Ishikawa (cell line): ENCODE data around the gene ZNF107.

Experiments
- CEBPB ChIP-seq: IDR thresholded peaks from 2 replicates; pipeline ENCODE4 v1.6.1; 2012
- CREB1 ChIP-seq: IDR thresholded peaks from 2 replicates; pipeline ENCODE4 v1.6.1; 2012; ENCODE audit warnings: low read depth
- EGR1 ChIP-seq: IDR thresholded peaks from 2 replicates; pipeline ENCODE4 v1.6.1; 2012
- EP300 ChIP-seq: IDR thresholded peaks from 2 replicates; pipeline ENCODE4 v1.6.1; 2012; ENCODE audit warnings: borderline replicate concordance
- FOXM1 ChIP-seq: IDR thresholded peaks from 2 replicates; pipeline ENCODE4 v1.6.1; 2012; ENCODE audit warnings: low read depth, borderline replicate concordance
- MAX ChIP-seq: IDR thresholded peaks from 2 replicates; pipeline ENCODE4 v1.6.1; 2012
- NFIC ChIP-seq: IDR thresholded peaks from 2 replicates; pipeline ENCODE4 v1.6.1; 2012
- RAD21 ChIP-seq: IDR thresholded peaks from 2 replicates; pipeline ENCODE4 v1.6.1; 2012; ENCODE audit warnings: low read depth
- TAF1 ChIP-seq: IDR thresholded peaks from 2 replicates; pipeline ENCODE4 v1.6.1; 2012; ENCODE audit warnings: low read depth, mild to moderate bottlenecking
- TCF12 ChIP-seq: IDR thresholded peaks from 2 replicates; pipeline ENCODE4 v1.6.1; 2012; ENCODE audit warnings: low read depth
- TEAD4 ChIP-seq: IDR thresholded peaks from 2 replicates; pipeline ENCODE4 v1.6.1; 2012
- YY1 ChIP-seq: IDR thresholded peaks from 2 replicates; pipeline ENCODE4 v1.6.1; 2012; ENCODE audit warnings: low read depth
- ZBTB7A ChIP-seq: IDR thresholded peaks from 2 replicates; pipeline ENCODE4 v1.6.1; 2012; ENCODE audit warnings: low read depth
- TF ChIP-seq, protein P1 (sequence below): IDR thresholded peaks from 2 replicates; pipeline ENCODE4 v1.6.1; 2012; ENCODE audit warnings: low read depth, mild to moderate bottlenecking
- TF ChIP-seq, protein P2 (sequence below): IDR thresholded peaks from 2 replicates; pipeline ENCODE4 v1.6.1; 2012

Gene ZNF107

DNA sequence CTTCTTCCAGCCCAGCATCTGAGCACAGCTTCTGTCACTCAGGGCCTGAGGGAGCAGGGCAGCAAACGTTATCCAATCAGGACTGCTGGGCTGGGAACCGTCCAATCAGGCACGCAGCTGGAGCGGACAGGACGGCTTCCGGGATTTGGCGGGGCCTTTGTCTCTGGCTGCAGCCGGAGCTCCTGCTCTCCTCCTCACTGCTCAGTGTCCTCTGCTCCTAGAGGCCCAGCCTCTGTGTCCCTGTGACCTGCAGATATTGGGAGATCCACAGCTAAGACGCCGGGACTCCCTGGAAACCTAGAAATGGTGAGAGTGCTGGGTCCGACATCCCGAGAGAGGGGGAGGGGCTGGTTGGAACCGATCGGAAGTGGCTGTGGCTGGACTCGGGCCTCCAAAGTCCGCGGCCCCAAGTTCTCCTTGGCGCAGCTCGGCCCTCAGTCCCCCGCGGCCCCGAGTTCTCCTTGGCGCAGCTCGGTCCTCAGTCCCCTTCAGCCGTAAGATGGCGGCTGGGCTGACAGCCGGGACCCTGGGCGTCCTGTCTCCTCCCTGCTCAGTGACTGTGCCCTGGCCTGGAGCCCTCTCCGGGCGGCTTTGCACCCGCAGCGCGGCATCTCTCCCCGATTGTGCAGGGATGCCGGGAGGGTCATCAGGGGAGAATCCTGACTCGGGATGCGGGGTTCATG lies at the start of gene ZNF107:
TSS of gene ZNF107 (plus strand) at position 154 of the 683 bp plus-strand sequence. CDS start at position 304, 150 bp downstream.
- no peak for TF ChIP-seq TEAD4
- TF ChIP-seq YY1: peak; percentile 64; the same call in 1 of the 2 replicates
- no peak for TF ChIP-seq ZBTB7A
- peak; percentile 68 for TF ChIP-seq TAF1

- TF ChIP-seq RAD21: peak; percentile 75
- TF ChIP-seq TEAD4: no peak
- TF ChIP-seq ZBTB7A: no peak
Observed at GRCh38 chr7:64618785-64619456, 47.0 kb upstream of the ZNF107 start.

DNA sequence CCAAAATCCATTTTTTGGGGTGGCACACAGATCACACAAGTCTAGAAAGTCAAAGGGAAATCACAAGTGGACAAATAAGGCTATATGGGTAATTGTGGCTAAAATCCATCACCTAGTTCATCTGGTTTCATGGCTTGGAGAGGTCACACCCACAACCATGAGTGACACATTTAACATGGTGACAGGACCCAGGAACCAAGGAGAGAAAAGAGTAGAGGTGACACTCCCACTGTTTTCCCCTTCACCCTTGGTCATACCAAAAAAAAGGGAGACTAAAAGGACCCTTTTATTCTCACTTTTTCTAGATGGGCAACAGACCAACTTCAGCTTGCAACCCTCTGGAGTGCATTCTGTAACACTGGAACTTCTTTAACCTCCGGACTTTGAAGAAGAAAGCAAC lies 46.2 kb upstream of the ZNF107 start:
- TF ChIP-seq EP300 (no peak), EGR1 (no peak), FOXM1 (no peak), TEAD4 (no peak), CEBPB (no peak), ZBTB7A (no peak), MAX (no peak), TAF1 (no peak), TCF12 (no peak), CREB1 (no peak), RAD21 (no peak)
- TF ChIP-seq, protein P1, sequence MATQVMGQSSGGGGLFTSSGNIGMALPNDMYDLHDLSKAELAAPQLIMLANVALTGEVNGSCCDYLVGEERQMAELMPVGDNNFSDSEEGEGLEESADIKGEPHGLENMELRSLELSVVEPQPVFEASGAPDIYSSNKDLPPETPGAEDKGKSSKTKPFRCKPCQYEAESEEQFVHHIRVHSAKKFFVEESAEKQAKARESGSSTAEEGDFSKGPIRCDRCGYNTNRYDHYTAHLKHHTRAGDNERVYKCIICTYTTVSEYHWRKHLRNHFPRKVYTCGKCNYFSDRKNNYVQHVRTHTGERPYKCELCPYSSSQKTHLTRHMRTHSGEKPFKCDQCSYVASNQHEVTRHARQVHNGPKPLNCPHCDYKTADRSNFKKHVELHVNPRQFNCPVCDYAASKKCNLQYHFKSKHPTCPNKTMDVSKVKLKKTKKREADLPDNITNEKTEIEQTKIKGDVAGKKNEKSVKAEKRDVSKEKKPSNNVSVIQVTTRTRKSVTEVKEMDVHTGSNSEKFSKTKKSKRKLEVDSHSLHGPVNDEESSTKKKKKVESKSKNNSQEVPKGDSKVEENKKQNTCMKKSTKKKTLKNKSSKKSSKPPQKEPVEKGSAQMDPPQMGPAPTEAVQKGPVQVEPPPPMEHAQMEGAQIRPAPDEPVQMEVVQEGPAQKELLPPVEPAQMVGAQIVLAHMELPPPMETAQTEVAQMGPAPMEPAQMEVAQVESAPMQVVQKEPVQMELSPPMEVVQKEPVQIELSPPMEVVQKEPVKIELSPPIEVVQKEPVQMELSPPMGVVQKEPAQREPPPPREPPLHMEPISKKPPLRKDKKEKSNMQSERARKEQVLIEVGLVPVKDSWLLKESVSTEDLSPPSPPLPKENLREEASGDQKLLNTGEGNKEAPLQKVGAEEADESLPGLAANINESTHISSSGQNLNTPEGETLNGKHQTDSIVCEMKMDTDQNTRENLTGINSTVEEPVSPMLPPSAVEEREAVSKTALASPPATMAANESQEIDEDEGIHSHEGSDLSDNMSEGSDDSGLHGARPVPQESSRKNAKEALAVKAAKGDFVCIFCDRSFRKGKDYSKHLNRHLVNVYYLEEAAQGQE: no peak
- TF ChIP-seq, protein P2, sequence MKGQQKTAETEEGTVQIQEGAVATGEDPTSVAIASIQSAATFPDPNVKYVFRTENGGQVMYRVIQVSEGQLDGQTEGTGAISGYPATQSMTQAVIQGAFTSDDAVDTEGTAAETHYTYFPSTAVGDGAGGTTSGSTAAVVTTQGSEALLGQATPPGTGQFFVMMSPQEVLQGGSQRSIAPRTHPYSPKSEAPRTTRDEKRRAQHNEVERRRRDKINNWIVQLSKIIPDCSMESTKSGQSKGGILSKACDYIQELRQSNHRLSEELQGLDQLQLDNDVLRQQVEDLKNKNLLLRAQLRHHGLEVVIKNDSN: no peak

- TF ChIP-seq CREB1: no peak
- TF ChIP-seq EGR1: no peak
- no peak for TF ChIP-seq TCF12
- no peak for TF ChIP-seq TEAD4
- TF ChIP-seq MAX: no peak
Observed at GRCh38 chr7:64621656-64622055, 44.3 kb upstream of the ZNF107 start.

DNA sequence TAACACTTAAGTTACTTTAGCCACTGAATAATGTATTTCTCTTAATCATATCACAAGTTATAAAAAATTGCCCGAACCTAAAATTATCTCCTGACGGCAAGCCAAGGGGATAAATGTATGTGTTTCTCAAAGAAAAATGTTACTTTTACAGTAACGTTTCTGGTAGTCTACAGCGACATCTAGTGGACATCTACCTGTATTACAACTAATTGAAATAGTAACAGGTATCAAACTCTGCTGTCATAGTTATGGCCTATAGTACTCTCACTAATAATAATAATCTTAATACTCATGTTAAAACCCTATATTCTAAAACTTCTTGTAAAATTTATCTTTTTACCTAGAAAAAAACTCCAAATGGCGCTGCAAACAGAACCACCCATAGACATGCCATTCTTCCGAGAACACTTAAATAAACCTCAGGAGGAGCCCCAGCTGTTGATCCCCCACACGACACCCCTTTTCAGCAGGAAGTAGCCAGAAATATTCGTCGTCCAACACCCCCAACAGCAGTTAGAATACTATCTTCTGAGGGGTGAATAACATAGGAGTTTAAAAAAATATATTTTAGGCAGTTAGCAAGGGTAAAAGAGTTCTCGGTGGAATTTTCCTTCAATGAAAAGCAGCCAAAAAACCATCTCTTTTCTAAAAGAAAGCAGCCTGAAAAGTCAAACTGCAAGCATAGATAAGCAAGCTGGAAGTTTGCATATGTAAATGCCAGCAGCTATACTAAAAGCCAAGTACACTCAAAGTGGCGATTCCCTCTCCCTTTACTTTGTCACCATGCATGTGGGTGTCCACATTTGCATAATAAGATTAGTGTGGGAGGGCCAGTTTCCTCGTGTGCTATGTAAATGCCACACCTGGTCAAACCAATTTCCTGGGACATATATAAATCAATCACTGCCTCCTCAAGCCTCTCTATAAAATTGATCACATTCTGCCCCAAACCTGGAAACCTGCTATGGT lies 40.5 kb upstream of the ZNF107 start:
- TF ChIP-seq, protein P1: no peak
- peak; percentile 59 for TF ChIP-seq RAD21

DNA sequence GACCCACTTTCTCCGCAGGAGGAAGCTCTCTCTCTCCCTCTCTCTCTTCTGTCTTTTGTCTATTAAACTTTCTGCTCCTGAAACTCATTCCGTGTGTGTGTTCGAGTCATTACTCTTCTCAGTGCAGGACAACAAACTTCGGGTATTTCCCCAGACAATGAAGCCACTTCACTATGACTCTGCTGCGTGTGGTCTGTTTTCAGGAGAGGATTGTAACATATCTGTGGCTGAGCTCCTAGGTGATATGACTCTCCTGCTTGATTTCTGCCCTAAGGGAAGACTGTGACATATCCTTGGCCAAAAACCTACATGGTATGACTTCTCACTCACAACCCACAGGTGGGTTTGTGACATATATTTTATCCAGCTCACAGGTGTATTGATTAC lies 39.9 kb upstream of the ZNF107 start:
- TF ChIP-seq, protein P2: no peak
- TF ChIP-seq FOXM1: no peak
- TF ChIP-seq TCF12: no peak
- no peak for TF ChIP-seq MAX
- TF ChIP-seq EP300: no peak
- TF ChIP-seq YY1: no peak
- no peak for TF ChIP-seq EGR1
- TF ChIP-seq TEAD4: no peak
- TF ChIP-seq CREB1: no peak
- no peak for TF ChIP-seq TAF1
- TF ChIP-seq, protein P1: no peak
- no peak for TF ChIP-seq CEBPB
- TF ChIP-seq RAD21: no peak
- no peak for TF ChIP-seq NFIC
- TF ChIP-seq ZBTB7A: no peak
